ENCODE data around the gene CDH5. TPM values are rescaled to one million over a fixed set of nuclear protein-coding genes. Genes with fewer than 3 reads are reported as not detected.

CDH5 gene
- total and polyA plus RNA-seq, 2 donors (not counting 3 experiments of a cell fraction or from before 2014, with no cell fraction given): 765 to 815 TPM

- Histone ChIP-seq H4K20me1 (replicated peaks; ENCODE audit: control insufficient read depth, extremely low read depth, insufficient read depth, low read length) (no peaks in the 10 kb centered on the region), H3K27me3 (ENCODE audit: control insufficient read depth in 2 of 2, insufficient read depth in 2 of 2, low read length in 2 of 2) (no peaks in the 10 kb centered on the region), H3K4me2 (ENCODE audit: insufficient read depth, low read length) (no peak overlapping the region), H3K4me3 (replicated peaks in 1 of 3; ENCODE audit: insufficient read depth in 1 of 3, low read depth in 1 of 3, low read length in 3 of 3) (no peak overlapping the region), H3K9ac (replicated peaks; ENCODE audit: extremely low read depth, insufficient read depth, low read length) (no peak overlapping the region), H3K9me1 (replicated peaks; ENCODE audit: control insufficient read depth, extremely low read depth, insufficient read depth, low read length) (no peaks in the 10 kb centered on the region), H3K4me1 (ENCODE audit: control insufficient read depth, extremely low read depth, insufficient read depth, low read length) (peaks cover 84% of the 10 kb centered on the region), H2AFZ (ENCODE audit: low read depth, low read length) (no peak overlapping the region), H3K79me2 (ENCODE audit: control insufficient read depth, insufficient read depth, low read length) (peaks cover 68% of the 10 kb centered on the region), H3K27ac (ENCODE audit: insufficient read depth, low read depth, low read length) (peak overlapping the region; percentile 96), H3K9me3 (replicated peaks; ENCODE audit: control insufficient read depth, insufficient read depth, low read length) (no peaks in the 10 kb centered on the region), H3K36me3 (ENCODE audit: control insufficient read depth in 2 of 2, extremely low read depth in 1 of 2, insufficient read depth in 2 of 2, low read length in 2 of 2) (peaks cover 30 to 31% of the 10 kb centered on the region in 2 experiments)
- TF ChIP-seq, protein P1, sequence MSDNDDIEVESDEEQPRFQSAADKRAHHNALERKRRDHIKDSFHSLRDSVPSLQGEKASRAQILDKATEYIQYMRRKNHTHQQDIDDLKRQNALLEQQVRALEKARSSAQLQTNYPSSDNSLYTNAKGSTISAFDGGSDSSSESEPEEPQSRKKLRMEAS (IDR thresholded peaks at IDR 0.05; ENCODE audit: insufficient read depth, insufficient read length): no peak
- TF ChIP-seq JUN (IDR thresholded peaks at IDR 0.05; ENCODE audit: borderline replicate concordance, insufficient read depth, insufficient read length, low read depth) (no peak), POLR2AphosphoS5 (IDR thresholded peaks at IDR 0.05; ENCODE audit: insufficient read depth, low read depth, low read length) (no peak), EZH2 (IDR thresholded peaks at IDR 0.05; ENCODE audit: borderline replicate concordance, low read depth, low read length, severe bottlenecking) (no peak), MYC (IDR thresholded peaks at IDR 0.05; ENCODE audit: low read depth, low read length) (no peak), FOS (IDR thresholded peaks at IDR 0.05; ENCODE audit: borderline replicate concordance, insufficient read depth, low read length) (no peak), POLR2A (IDR thresholded peaks at IDR 0.05; ENCODE audit: low read depth, low read length) (no peak)
- no TSS peak for BruUV-seq (replicated peaks)
- DNase-seq (ENCODE audit: low read depth, low spot score) (no peak), FAIRE-seq (no peak)
- intact Hi-C loops (cut with micrococcal nuclease): no loop called here
- dilution Hi-C loops (cut with MboI; ENCODE audit: extremely low pct_ligation_motif_present, low sequenced_read_pairs): no loop called here
- ChIA-PET CTCF (no interaction called here), POLR2A (interaction anchor here (4.5 kb wide), 1 partner anchor 13 kb away, joined by 33 read pairs; the partner anchor contains the start of gene CDH5)
These were observed 13.1 kb downstream of the CDH5 start for GRCh38 chr16:66379571-66379941.

GRCh38 chr16:66380421-66380820, 13.9 kb downstream of the CDH5 start:
- Histone ChIP-seq H3K9me1 (replicated peaks; ENCODE audit: control insufficient read depth, extremely low read depth, insufficient read depth, low read length) (no peaks in the 10 kb centered on the region), H3K79me2 (ENCODE audit: control insufficient read depth, insufficient read depth, low read length) (peaks cover 72% of the 10 kb centered on the region), H3K27ac (ENCODE audit: insufficient read depth, low read depth, low read length) (peak overlapping the region; percentile 100), H3K36me3 (ENCODE audit: control insufficient read depth in 2 of 2, extremely low read depth in 1 of 2, insufficient read depth in 2 of 2, low read length in 2 of 2) (peaks cover 31% of the 10 kb centered on the region in 2 experiments), H3K27me3 (ENCODE audit: control insufficient read depth in 2 of 2, insufficient read depth in 2 of 2, low read length in 2 of 2) (no peaks in the 10 kb centered on the region), H4K20me1 (replicated peaks; ENCODE audit: control insufficient read depth, extremely low read depth, insufficient read depth, low read length) (no peaks in the 10 kb centered on the region), H3K9ac (replicated peaks; ENCODE audit: extremely low read depth, insufficient read depth, low read length) (no peak overlapping the region), H3K4me2 (ENCODE audit: insufficient read depth, low read length) (no peak overlapping the region), H3K4me3 (replicated peaks in 1 of 3; ENCODE audit: insufficient read depth in 1 of 3, low read depth in 1 of 3, low read length in 3 of 3) (no peak overlapping the region), H3K4me1 (ENCODE audit: control insufficient read depth, extremely low read depth, insufficient read depth, low read length) (peaks cover 79% of the 10 kb centered on the region), H3K9me3 (replicated peaks; ENCODE audit: control insufficient read depth, insufficient read depth, low read length) (no peaks in the 10 kb centered on the region), H2AFZ (ENCODE audit: low read depth, low read length) (no peak overlapping the region)
- no TSS peak for BruUV-seq (replicated peaks)
- TF ChIP-seq MYC (IDR thresholded peaks at IDR 0.05; ENCODE audit: low read depth, low read length) (no peak), GATA2 (IDR thresholded peaks at IDR 0.05; ENCODE audit: insufficient read depth, insufficient read length, low read depth, low read length) (peak; percentile 20)
- FAIRE-seq: no peak
- ChIA-PET POLR2A (no interaction called here), CTCF (interaction anchor here (2.0 to 2.5 kb wide), 2 partner anchors 14 to 23 kb away, joined by 7 to 28 read pairs; partner anchors contain the start of gene CDH5)
- dilution Hi-C loops (cut with MboI; ENCODE audit: extremely low pct_ligation_motif_present, low sequenced_read_pairs): no loop called here
- intact Hi-C loops (cut with micrococcal nuclease): no loop called here
- DNase-seq (ENCODE audit: low read depth, low spot score): no peak

All from endothelial cell of umbilical vein (primary cell).